Posterior vena cava (tissue), 2 donors: Measurements from ENCODE around the gene DNAAF1. TPM values are rescaled to one million over a fixed set of nuclear protein-coding genes. Genes with fewer than 3 reads are reported as not detected.

Experiments
- DNase-seq: peaks from one replicate; pipeline ENCODE4 v3.0.0-alpha.2; 2020; ENCODE audit warnings: low spot score
- intact Hi-C, 2 donors: fragments of 100-400 bp; cut with DNase I; formaldehyde crosslinking; loops; one replicate each; pipeline versions ENCODE4 v1.14.1 to v1.14.2; 2022 to 2023
- total RNA-seq, 2 donors: library from RNA; stranded (reverse); fragmentation: NEBNext Ultra II Directional; extraction: Animal tissue kit (Norgen Biotek cat#: 25700); gene quantifications; one replicate each; pipeline ENCODE4 v1.2.1, GENCODE V29; 2021
- donor health status: DM: yes; HTN: yes; CAD: no.
- donor health status: DM: yes; HTN: yes; CAD: no.

DNAAF1 gene
- total RNA-seq, 2 donors from 2014 or later = not detected

DNA sequence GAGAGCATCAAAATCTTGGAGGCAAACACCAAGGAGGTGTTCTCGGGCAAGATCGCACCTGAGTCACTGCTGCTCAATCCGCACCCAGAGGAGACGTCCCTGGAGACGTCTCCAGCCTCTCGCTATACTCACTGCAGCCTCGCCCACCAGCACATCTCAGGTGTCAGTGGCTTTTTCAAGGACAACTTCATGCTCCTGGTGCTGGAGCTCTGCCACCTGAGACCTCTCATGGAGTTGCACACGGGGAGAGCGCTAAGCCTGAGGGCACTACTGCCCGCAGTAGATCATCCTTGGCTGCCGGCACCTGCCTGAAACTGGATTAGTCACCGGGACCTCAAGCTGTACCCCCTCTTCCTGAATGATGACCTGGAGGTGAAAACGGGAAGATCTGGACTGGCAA, 25.7 kb upstream of the DNAAF1 start:
- intact Hi-C loops = no loop called here
- DNase-seq = peak; percentile 60

GRCh38 chr16:84120023-84120422, 25.1 kb upstream of the DNAAF1 start:
- DNase-seq = peak; percentile 62
- intact Hi-C loops = loop anchor here in 1 of 2 donors (10.0 kb wide), 1 partner anchor 65 kb away; the partner anchor contains the start of gene TAF1C

- intact Hi-C loops = loop anchor here in 1 of 2 donors (10.0 kb wide), 1 partner anchor 64 kb away; the partner anchor contains the start of gene TAF1C
- DNase-seq = peak; percentile 59
Measured at GRCh38 chr16:84121007-84121406, 24.1 kb upstream of the DNAAF1 start.

DNA sequence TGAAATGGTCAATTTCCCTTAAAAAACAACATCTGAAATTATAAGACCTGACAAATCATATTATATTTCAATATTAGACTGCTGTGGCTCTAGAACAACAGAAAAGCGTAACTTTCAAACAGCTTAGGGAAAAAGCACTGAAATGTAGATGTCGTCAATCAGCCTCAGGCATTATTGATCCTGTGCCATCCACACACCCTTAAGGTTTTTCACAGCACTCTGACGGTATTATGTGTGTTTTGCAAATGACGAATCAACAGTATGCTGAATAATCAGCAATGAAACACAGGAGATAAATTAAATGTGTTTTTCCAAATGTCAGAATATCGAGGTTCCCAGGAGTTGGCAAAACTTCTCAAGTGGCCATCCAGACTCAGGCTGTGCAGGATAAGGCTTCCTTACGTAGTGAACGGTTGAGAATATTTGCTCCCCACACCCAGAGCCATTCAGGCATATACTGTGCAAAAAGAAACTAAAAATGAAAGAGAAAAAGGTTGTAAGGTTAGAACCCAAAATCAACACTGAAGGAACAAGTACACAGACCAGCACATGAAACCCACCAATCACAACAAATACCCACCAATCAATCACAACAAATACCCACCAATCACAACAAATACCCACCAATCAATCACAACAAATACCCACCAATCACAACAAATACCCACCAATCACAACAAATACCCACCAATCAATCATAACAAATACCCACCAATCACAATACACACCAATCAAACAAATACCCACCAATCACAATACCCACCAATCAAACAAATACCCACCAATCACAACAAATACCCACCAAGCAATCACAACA, 20.6 kb upstream of the DNAAF1 start:
- DNase-seq = no peak
- intact Hi-C loops = loop anchor here in 1 of 2 donors (10.0 kb wide), 1 partner anchor 60 kb away; the partner anchor contains the start of gene TAF1C

DNA sequence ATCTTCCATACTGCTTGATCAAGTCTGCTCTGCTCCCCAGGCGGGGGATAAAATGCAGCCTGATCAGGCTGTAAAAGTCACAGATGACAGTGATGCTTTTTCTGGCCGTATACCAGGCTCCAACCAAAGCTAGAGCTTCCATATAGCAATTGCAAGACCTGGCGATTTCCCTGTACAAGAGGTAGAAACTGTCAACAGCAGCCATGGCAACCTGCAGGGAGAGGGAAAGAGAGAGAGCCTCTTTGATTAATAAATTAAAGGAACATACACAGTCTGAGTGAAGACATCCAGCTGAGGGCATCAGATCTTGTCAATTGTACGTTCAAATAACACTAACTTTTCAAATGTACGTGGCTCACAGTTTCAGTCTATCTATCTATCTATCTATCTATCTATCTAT, 14.0 kb upstream of the DNAAF1 start:
- intact Hi-C loops = no loop called here
- no peak for DNase-seq

DNA sequence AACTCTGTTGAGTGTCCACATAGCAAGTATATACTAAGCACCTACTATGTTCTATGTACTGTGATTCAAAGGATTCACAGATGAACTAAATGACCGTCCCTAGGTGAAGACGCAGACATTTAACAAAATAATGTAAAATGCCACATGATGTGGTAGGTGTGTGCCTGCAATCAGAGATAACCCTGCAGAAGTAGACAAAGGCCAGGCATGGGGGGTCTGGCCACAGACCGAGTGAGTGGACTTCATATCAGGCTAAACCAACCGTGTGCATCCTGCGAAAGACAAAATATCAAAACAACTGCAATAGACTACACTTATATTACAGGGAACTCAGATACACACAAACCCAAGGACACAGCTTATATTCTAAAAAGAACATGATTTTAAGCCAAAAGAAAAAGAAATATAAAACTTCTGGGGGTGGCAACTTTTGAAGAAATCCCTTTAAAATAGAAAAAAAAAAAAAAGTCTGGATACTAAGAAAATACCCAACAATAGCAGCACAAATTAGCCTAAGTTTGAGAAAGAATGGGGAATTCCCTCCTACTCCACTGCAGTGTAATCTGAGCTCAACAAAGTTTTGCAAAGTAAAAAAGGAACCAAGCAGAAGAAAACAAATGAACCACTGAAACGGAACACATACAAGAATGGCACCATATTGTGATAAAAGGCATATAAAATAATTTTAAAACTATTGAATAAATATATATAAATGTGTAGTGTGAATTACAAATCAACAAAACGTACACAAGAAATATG, 12.4 kb upstream of the DNAAF1 start:
- DNase-seq = no peak
- intact Hi-C loops = no loop called here

DNA sequence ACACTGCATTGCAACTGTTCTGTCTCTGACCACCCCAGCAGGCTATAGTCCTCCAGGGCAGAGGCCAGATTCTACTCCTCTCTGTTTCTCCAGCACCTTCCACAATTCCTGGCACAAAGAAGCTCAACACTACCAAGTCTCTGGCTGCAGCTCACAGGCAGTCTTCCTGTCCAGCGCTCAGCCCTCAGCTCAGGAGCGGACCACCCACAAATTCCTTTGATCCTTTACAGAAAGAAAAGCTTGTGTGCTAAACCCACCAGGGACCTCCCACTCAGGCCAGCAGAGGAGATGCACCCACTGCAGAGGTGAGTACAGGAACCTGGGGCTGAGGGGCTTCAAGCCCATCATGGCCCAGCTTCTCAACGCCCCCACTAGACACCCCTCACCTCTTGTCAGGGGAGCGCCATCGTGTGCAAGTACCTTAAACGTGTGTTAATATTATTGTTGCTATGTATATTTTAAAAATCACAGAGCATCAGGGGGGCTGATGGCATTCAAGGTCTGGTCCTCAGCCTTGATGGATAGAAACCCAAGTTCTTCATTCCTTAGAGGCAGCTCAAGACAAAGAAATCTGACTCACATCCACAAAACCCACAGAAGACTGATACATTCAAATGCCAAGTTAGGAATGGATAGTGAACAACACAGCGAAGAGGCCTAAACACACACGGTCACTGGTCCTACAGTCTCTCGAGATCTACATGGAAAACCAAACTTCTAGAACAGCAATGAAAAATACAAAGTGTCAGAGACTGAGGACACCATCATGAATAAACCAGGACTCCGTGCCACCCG, 8.6 kb upstream of the DNAAF1 start:
- intact Hi-C loops = no loop called here
- no peak for DNase-seq

- intact Hi-C loops = no loop called here
- DNase-seq = no peak
Measured at GRCh38 chr16:84137287-84137686, 7.8 kb upstream of the DNAAF1 start.

DNA sequence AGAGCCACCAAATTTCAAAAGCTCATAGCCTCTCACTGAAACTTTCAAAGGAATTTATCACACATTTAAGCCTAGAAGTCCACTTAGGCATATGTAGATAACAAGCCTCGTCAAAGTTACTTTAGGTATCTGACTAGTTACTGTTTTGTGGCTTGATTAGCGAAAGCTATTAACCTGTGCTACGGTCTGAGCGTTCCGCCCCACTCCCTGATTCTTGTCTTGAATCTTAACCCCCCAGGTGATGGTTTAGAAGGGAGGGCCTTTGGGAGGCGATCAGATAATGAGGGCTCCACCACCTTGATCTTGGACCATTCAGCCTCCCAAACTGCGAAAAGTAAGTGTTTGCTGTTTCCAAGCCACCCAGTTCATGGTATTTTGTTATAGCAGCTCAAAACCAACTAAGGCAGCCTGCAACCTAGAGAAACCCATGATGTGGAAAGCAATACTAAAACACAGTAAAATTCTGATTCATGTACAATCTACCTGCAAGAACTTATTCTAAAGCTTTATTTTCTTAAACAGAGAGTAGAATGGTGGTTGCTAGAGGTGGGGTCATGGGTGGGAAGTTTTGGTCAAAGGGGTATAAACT, 7.2 kb upstream of the DNAAF1 start:
- intact Hi-C loops = no loop called here

DNA sequence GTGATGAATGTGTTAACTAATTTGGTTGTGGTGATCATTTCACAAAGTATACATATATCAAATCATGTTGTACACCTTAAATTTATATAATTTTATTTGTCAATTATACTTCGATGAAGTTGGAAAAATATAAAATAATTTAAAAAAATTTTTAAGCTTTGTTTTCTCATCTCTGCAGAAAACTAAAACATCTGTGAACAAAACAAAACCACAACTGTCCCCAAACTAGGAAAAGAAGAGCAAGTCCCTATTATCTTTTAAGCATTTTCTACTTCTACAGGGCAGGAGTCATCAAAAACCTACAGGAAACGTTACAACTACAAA, 6.6 kb upstream of the DNAAF1 start:
- DNase-seq = no peak
- intact Hi-C loops = no loop called here

More for the DNA sequence above, 7.2 kb upstream of the DNAAF1 start:
- DNase-seq = no peak

- no peak for DNase-seq
- intact Hi-C loops = no loop called here
Measured at GRCh38 chr16:84138824-84139627, 6.1 kb upstream of the DNAAF1 start.

DNA sequence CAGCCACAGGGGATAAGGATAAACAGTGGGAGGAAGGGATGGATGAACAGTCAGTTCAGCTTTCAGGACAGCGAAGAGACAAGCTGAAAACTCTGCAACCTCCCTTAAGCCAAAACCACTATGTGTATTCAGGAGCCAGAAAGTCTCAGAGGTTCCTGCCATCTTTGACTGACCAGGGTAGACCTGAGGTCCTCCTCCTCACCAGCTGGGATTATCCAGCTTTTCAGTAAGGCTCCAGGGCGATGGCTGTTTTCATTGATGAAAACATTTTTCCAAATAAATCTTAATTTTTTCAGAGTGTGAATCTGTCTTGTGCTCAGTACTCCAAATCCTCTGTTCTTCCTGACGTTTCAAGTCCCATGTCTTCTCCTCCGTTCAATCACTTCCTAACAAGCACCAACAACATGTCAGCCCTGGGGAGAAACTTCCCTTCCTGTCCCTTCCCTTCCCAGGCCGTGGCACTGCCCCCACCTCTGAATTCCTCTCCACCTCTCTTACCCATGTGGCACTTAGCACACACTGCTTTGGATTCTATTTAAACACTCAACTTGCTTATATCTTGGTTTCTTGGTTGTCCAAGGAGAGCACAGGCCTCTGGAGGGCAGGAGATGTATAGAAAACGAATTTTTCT, 5.4 kb upstream of the DNAAF1 start:
- DNase-seq = no peak
- intact Hi-C loops = no loop called here

- DNase-seq = no peak
- intact Hi-C loops = no loop called here
Measured at GRCh38 chr16:84141143-84141670, 3.9 kb upstream of the DNAAF1 start.

- no peak for DNase-seq
- intact Hi-C loops = no loop called here
Measured at GRCh38 chr16:84143081-84143480, 2.0 kb upstream of the DNAAF1 start.

- no peak for DNase-seq
- intact Hi-C loops = no loop called here
Measured at GRCh38 chr16:84143784-84144199, 1.3 kb upstream of the DNAAF1 start.

GRCh38 chr16:84144209-84144858, 774 bp upstream of the DNAAF1 start:
- DNase-seq = peak; percentile 82
- intact Hi-C loops = no loop called here

- intact Hi-C loops = no loop called here
Measured at GRCh38 chr16:84150926-84151325, 5.8 kb downstream of the DNAAF1 start.

More at GRCh38 chr16:84150926-84151325, 5.8 kb downstream of the DNAAF1 start:
- DNase-seq = no peak
